HG03108 (cell line): Measurements from ENCODE around the gene CACNA2D1.

Source experiments
- ATAC-seq: cut with Tn5 transposase; IDR thresholded peaks from one replicate; pipeline ENCODE4 v1.9.1; 2021; ENCODE audit warnings: moderate library complexity; ENCODE audit not compliant: unreplicated experiment

The CACNA2D1 gene

GRCh38 chr7:82289152-82289535 lies 154.4 kb downstream of the CACNA2D1 start:
- no peak for ATAC-seq

- no peak for ATAC-seq
Measured at GRCh38 chr7:82286798-82287140, 156.8 kb downstream of the CACNA2D1 start.

GRCh38 chr7:82286096-82286797 lies 157.3 kb downstream of the CACNA2D1 start:
- no peak for ATAC-seq

GRCh38 chr7:82284936-82285519 lies 158.5 kb downstream of the CACNA2D1 start:
- no peak for ATAC-seq

GRCh38 chr7:82275342-82275741 lies 168.2 kb downstream of the CACNA2D1 start:
- no peak for ATAC-seq

- no peak for ATAC-seq
Measured at GRCh38 chr7:82274681-82275080, 168.9 kb downstream of the CACNA2D1 start.

- ATAC-seq, result no peak
Measured at GRCh38 chr7:82273886-82274285, 169.7 kb downstream of the CACNA2D1 start.

GRCh38 chr7:82270870-82271269 lies 172.7 kb downstream of the CACNA2D1 start:
- ATAC-seq, result no peak

GRCh38 chr7:82268632-82269031 lies 174.9 kb downstream of the CACNA2D1 start:
- ATAC-seq, result no peak

- no peak for ATAC-seq
Measured at GRCh38 chr7:82266081-82266480, 177.5 kb downstream of the CACNA2D1 start.

GRCh38 chr7:82264783-82265305 lies 178.7 kb downstream of the CACNA2D1 start:
- no peak for ATAC-seq

- ATAC-seq, result no peak
Measured at GRCh38 chr7:82263920-82264782, 179.4 kb downstream of the CACNA2D1 start.

- no peak for ATAC-seq
Measured at GRCh38 chr7:82258181-82258580, 185.4 kb downstream of the CACNA2D1 start.

GRCh38 chr7:82257118-82257695 lies 186.4 kb downstream of the CACNA2D1 start:
- no peak for ATAC-seq

GRCh38 chr7:82255706-82256105 lies 187.9 kb downstream of the CACNA2D1 start:
- no peak for ATAC-seq

GRCh38 chr7:82250598-82250997 lies 193.0 kb downstream of the CACNA2D1 start:
- no peak for ATAC-seq

GRCh38 chr7:82249979-82250378 lies 193.6 kb downstream of the CACNA2D1 start:
- ATAC-seq, result no peak

- no peak for ATAC-seq
Measured at GRCh38 chr7:82247814-82248433, 195.7 kb downstream of the CACNA2D1 start.

- no peak for ATAC-seq
Measured at GRCh38 chr7:82244947-82245517, 198.5 kb downstream of the CACNA2D1 start.

GRCh38 chr7:82241356-82241755 lies 202.2 kb downstream of the CACNA2D1 start:
- no peak for ATAC-seq

GRCh38 chr7:82235713-82236112 lies 207.9 kb downstream of the CACNA2D1 start:
- no peak for ATAC-seq
